ENCODE measurements around the gene PTPRE.

PTPRE gene

GRCh38 chr10:127904311-127905000 lies 2.4 kb upstream of the PTPRE start:
- no peak overlapping the region for H3K4me3 ChIP-seq (ENCODE audit: low read depth, low read length)
- no peak for TF ChIP-seq ZNF521 (tag by site-specific recombination; IDR thresholded peaks at IDR 0.05)
- no peak for TF ChIP-seq ZBTB48 (tag by site-specific recombination; IDR thresholded peaks at IDR 0.05)
- no peak for TF ChIP-seq ZNF768 (tag by site-specific recombination; IDR thresholded peaks at IDR 0.05)
- TF ChIP-seq ZNF132 (tag by site-specific recombination; IDR thresholded peaks at IDR 0.05; ENCODE audit: borderline replicate concordance), result no peak
- TF ChIP-seq ZNF76 (tag by site-specific recombination; IDR thresholded peaks at IDR 0.05; ENCODE audit: borderline replicate concordance, low read depth), result no peak
- TF ChIP-seq HOXA7 (CRISPR knock-in tag; IDR thresholded peaks at IDR 0.05; ENCODE audit: borderline replicate concordance), result no peak
- TF ChIP-seq ZNF133 (tag by site-specific recombination; IDR thresholded peaks at IDR 0.05), result no peak
- TF ChIP-seq ZNF473 (tag by site-specific recombination; IDR thresholded peaks at IDR 0.05), result no peak
- H3K9me3 ChIP-seq (ENCODE audit: control insufficient read depth, insufficient read depth, low read depth, low read length), result no peaks in the 10 kb centered on the region; the same call in 1 of the 2 replicates
- ChIA-PET POLR2A (no interaction called here), CTCF (interaction anchor here (0.7 to 3.7 kb wide), 4 partner anchors 70 to 166 kb away, joined by 4 to 154 read pairs (median 22); no protein-coding TSS in a partner anchor)
- H3K36me3 ChIP-seq (ENCODE audit: control insufficient read depth in 2 of 2, insufficient read depth in 1 of 2, low read length in 2 of 2), result no peaks in the 10 kb centered on the region
- no peaks in the 10 kb centered on the region for H3K4me1 ChIP-seq (ENCODE audit: control insufficient read depth, insufficient read depth, low read length)
- H3K27ac ChIP-seq (ENCODE audit: extremely low read depth, low read depth, low read length), result no peak overlapping the region

- H3K36me3 ChIP-seq (ENCODE audit: control insufficient read depth in 2 of 2, insufficient read depth in 1 of 2, low read length in 2 of 2), result no peaks in the 10 kb centered on the region
- no peaks in the 10 kb centered on the region for H3K4me1 ChIP-seq (ENCODE audit: control insufficient read depth, insufficient read depth, low read length)
- ChIA-PET CTCF (interaction anchor here (0.7 to 3.7 kb wide), 11 partner anchors 16 to 168 kb away, joined by 3 to 154 read pairs (median 7); no protein-coding TSS in a partner anchor), POLR2A (interaction anchor here (0.7 kb wide), 1 partner anchor 107 kb away, joined by 3 read pairs; no protein-coding TSS in a partner anchor)
- H3K4me3 ChIP-seq (ENCODE audit: low read depth, low read length), result no peak overlapping the region
- TF ChIP-seq, protein P1, sequence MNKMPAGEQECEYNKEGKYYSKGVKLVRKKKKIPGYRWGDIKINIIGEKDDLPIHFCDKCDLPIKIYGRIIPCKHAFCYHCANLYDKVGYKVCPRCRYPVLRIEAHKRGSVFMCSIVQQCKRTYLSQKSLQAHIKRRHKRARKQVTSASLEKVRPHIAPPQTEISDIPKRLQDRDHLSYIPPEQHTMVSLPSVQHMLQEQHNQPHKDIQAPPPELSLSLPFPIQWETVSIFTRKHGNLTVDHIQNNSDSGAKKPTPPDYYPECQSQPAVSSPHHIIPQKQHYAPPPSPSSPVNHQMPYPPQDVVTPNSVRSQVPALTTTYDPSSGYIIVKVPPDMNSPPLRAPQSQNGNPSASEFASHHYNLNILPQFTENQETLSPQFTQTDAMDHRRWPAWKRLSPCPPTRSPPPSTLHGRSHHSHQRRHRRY (tag by site-specific recombination; IDR thresholded peaks at IDR 0.05), result no peak
- TF ChIP-seq SP2 (tag by site-specific recombination; IDR thresholded peaks at IDR 0.05) (no peak), ZNF560 (tag by site-specific recombination; IDR thresholded peaks at IDR 0.05; ENCODE audit: borderline replicate concordance) (no peak)
- no peak overlapping the region for H3K27ac ChIP-seq (ENCODE audit: extremely low read depth, low read depth, low read length)
- no peaks in the 10 kb centered on the region; the same call in 1 of the 2 replicates for H3K9me3 ChIP-seq (ENCODE audit: control insufficient read depth, insufficient read depth, low read depth, low read length)
These were observed 1.7 kb upstream of the PTPRE start for GRCh38 chr10:127905001-127905847.

DNA sequence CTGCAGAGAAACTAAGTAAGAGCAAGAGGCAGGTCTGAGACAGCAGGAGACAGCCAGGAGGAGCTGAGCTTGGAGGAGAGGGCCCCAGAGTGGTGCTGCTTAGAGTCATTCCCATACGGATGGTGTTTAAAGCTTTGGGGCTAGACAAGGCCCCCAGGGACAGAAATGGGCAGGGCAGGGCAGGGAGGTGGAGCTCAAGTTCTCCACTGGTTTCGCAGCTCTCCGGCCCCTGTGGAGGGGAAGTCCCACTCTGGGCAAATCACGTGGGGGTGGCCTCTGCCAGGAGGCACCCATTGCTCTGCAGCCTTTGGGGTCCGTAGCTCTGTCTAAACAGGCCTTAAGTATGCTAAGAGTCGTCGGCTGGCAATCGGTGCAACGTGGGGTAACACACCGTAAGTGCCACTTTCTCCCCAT lies 1.0 kb upstream of the PTPRE start:
- Histone ChIP-seq H3K27ac (ENCODE audit: extremely low read depth, low read depth, low read length) (no peak overlapping the region), H3K4me3 (ENCODE audit: low read depth, low read length) (no peak overlapping the region), H3K4me1 (ENCODE audit: control insufficient read depth, insufficient read depth, low read length) (no peaks in the 10 kb centered on the region), H3K9me3 (ENCODE audit: control insufficient read depth, insufficient read depth, low read depth, low read length) (no peaks in the 10 kb centered on the region; the same call in 1 of the 2 replicates), H3K36me3 (ENCODE audit: control insufficient read depth in 2 of 2, insufficient read depth in 1 of 2, low read length in 2 of 2) (no peaks in the 10 kb centered on the region)
- ChIA-PET CTCF (interaction anchor here (0.6 to 3.7 kb wide), 16 partner anchors 12 to 191 kb away, joined by 3 to 154 read pairs (median 6); no protein-coding TSS in a partner anchor), POLR2A (interaction anchor here (0.7 kb wide), 1 partner anchor 106 kb away, joined by 3 read pairs; no protein-coding TSS in a partner anchor)
- TF ChIP-seq ZFHX2 (tag by site-specific recombination; conservative IDR thresholded peaks at IDR 0.05) (no peak), GFI1B (tag by site-specific recombination; IDR thresholded peaks at IDR 0.05) (no peak), ZNF350 (tag by site-specific recombination; IDR thresholded peaks at IDR 0.05) (no peak), ZNF488 (tag by site-specific recombination; IDR thresholded peaks at IDR 0.05) (no peak), ZNF600 (tag by site-specific recombination; IDR thresholded peaks at IDR 0.05) (no peak), ZNF555 (tag by site-specific recombination; conservative IDR thresholded peaks at IDR 0.05) (no peak), ZNF610 (tag by site-specific recombination; IDR thresholded peaks at IDR 0.05; ENCODE audit: borderline replicate concordance) (no peak), TSHZ1 (tag by site-specific recombination; IDR thresholded peaks at IDR 0.05; ENCODE audit: borderline replicate concordance) (no peak)
